HepG2 (cell line): ENCODE results near the gene DUSP9. TPM values are rescaled to one million over a fixed set of nuclear protein-coding genes. Genes with fewer than 3 reads are reported as not detected.

Source experiments
- CHD4 ChIP-seq: fragments of 200-600 bp; sonication (generic); IDR thresholded peaks from 2 replicates; pipeline ENCODE4 v1.7.0; 2017; ENCODE audit warnings: mild to moderate bottlenecking, low read length, borderline replicate concordance
- HOXA5 ChIP-seq: sonication (generic); formaldehyde crosslinking; IDR thresholded peaks from 2 replicates; pipeline ENCODE4 v1.4.0; 2020; ENCODE audit warnings: missing genetic modification reagents
- MZF1 ChIP-seq: sonication (generic); formaldehyde crosslinking; IDR thresholded peaks from 2 replicates; pipeline ENCODE4 v1.8.1; 2023; ENCODE audit warnings: mild to moderate bottlenecking, missing genetic modification reagents, borderline replicate concordance
- NPAS2 ChIP-seq: sonication (generic); formaldehyde crosslinking; IDR thresholded peaks from 2 replicates; pipeline ENCODE4 v1.8.0; 2022; ENCODE audit warnings: mild to moderate bottlenecking, missing genetic modification reagents, borderline replicate concordance
- SIX4 ChIP-seq: sonication (generic); formaldehyde crosslinking; IDR thresholded peaks from 2 replicates; pipeline ENCODE4 v1.4.0; 2020; ENCODE audit warnings: missing genetic modification reagents
- SKI ChIP-seq: fragments of 450-650 bp; IDR thresholded peaks from one replicate; pipeline ENCODE4 v1.6.1; 2018; ENCODE audit warnings: mild to moderate bottlenecking; ENCODE audit not compliant: partially characterized antibody
- SSRP1 ChIP-seq: IDR thresholded peaks from 2 replicates; pipeline ENCODE4 v1.6.1; 2016; ENCODE audit warnings: control low read depth
- U2AF2 ChIP-seq: fragments of 200-400 bp; formaldehyde crosslinking; IDR thresholded peaks from 2 replicates; pipeline ENCODE4 v1.6.1; 2017; ENCODE audit warnings: low read depth, mild to moderate bottlenecking, low read length
- ZBTB20 ChIP-seq: sonication (generic); formaldehyde crosslinking; IDR thresholded peaks from 2 replicates; pipeline ENCODE4 v1.8.1; 2023; ENCODE audit warnings: missing genetic modification reagents, low read depth, mild to moderate bottlenecking, borderline replicate concordance
- ZBTB8A ChIP-seq: sonication (generic); formaldehyde crosslinking; IDR thresholded peaks from 2 replicates; pipeline ENCODE4 v1.4.0; 2020; ENCODE audit warnings: mild to moderate bottlenecking, low read depth, missing genetic modification reagents, borderline replicate concordance
- ZNF350 ChIP-seq: sonication (generic); formaldehyde crosslinking; IDR thresholded peaks from 2 replicates; pipeline ENCODE4 v1.4.0; 2020; ENCODE audit warnings: mild to moderate bottlenecking, low read depth, missing genetic modification reagents, borderline replicate concordance
- ZNF564 ChIP-seq: sonication (generic); formaldehyde crosslinking; IDR thresholded peaks from 2 replicates; pipeline ENCODE4 v1.8.1; 2023; ENCODE audit warnings: mild to moderate bottlenecking, missing genetic modification reagents
- ZNF589 ChIP-seq: sonication (generic); formaldehyde crosslinking; conservative IDR thresholded peaks from 2 replicates; pipeline ENCODE4 v1.8.0; 2022; ENCODE audit warnings: mild to moderate bottlenecking, moderate library complexity, missing genetic modification reagents
- polyA plus RNA-seq, 8 experiments: library from polyadenylated mRNA; depleted of rRNA in 3 of 8; stranded (reverse) in 7 of 8; unstranded in 1 of 8; fragments of >200 nt; fragmentation: Illumina TruSeq in 4 of 8; extraction: Trizol in 4 of 8; gene quantifications; 2 replicates each; pipeline versions ENCODE4 v1.2.1 to v1.2.3, GENCODE V29; 2011 to 2016; ENCODE audit warnings: low read depth in 4 of 8, missing spikeins in 1 of 8, mixed read lengths in 1 of 8; ENCODE audit not compliant: insufficient read depth in 1 of 8
- total RNA-seq, 5 experiments: library from RNA; depleted of rRNA; stranded (reverse); fragments of >200 nt; fragmentation: Illumina TruSeq; extraction: Trizol; gene quantifications; 2 replicates each; pipeline ENCODE4 v1.2.3, GENCODE V29; 2016; ENCODE audit warnings: low read depth in 1 of 5
- TF ChIP-seq, protein P1 (sequence below): sonication (generic); formaldehyde crosslinking; IDR thresholded peaks from 2 replicates; pipeline ENCODE4 v1.8.0; 2022; ENCODE audit warnings: low read depth, missing genetic modification reagents
- TF ChIP-seq, protein P2 (sequence below): sonication (generic); formaldehyde crosslinking; IDR thresholded peaks from 2 replicates; pipeline ENCODE4 v1.4.0; 2020; ENCODE audit warnings: missing genetic modification reagents
- TF ChIP-seq, protein P3 (sequence below): IDR thresholded peaks from 2 replicates; pipeline ENCODE4 v1.6.1; 2018; ENCODE audit warnings: missing genetic modification reagents
- TF ChIP-seq, protein P4 (sequence below): sonication (generic); formaldehyde crosslinking; IDR thresholded peaks from 2 replicates; pipeline ENCODE4 v1.4.0; 2020; ENCODE audit warnings: mild to moderate bottlenecking, missing genetic modification reagents
- TF ChIP-seq, protein P5 (sequence below): sonication (generic); formaldehyde crosslinking; IDR thresholded peaks from 2 replicates; pipeline ENCODE4 v1.5.1; 2020; ENCODE audit warnings: missing genetic modification reagents, mild to moderate bottlenecking, borderline replicate concordance
- TF ChIP-seq, protein P6 (sequence below): sonication (generic); formaldehyde crosslinking; IDR thresholded peaks from 2 replicates; pipeline ENCODE4 v1.4.0; 2020; ENCODE audit warnings: missing genetic modification reagents

The DUSP9 gene
- total and polyA plus RNA-seq, 2 of the 13 experiments (the other 11 are each of a cell fraction or from before 2014, with no cell fraction given), result 235 to 435 TPM

DNA sequence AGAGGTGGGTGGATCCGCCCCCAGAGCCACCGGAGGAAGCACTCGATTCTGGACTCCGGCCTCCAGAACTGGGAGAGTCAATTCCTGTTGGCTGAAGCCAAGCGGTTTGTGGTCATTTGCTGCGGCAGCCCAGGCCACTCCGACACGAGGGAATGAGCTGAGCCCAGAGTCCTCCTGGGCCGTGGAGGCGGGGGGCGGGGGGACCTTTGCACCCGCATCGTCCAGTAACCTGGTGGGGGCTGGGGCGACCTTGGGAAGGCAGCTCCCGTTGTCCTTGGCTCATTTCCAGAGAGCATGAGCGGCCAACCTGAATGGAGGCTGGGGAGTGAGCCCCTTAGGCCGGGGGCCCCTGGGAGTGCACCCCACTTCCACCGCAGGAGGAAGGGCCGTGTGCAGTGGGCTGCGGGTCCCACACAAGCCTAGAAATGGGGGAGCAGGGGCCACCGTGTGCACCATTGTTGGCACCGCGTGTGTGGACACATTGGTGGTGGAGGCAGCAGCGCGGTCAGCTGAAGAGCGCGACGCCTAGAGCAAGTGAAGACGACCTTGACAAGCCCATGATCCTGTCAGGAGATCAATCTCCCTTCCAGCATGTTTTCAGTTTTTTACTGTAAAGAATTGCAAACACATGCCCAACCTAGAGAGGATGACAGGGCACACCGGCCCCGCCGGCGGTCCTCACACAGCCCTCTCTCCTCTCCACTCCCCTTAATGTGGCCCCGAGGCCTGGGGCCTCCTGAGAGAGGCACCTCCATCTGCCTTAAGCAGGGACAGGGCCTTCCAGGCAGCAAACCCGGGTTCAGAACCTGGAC lies 19.9 kb upstream of the DUSP9 start (continued):
- TF ChIP-seq, protein P1, sequence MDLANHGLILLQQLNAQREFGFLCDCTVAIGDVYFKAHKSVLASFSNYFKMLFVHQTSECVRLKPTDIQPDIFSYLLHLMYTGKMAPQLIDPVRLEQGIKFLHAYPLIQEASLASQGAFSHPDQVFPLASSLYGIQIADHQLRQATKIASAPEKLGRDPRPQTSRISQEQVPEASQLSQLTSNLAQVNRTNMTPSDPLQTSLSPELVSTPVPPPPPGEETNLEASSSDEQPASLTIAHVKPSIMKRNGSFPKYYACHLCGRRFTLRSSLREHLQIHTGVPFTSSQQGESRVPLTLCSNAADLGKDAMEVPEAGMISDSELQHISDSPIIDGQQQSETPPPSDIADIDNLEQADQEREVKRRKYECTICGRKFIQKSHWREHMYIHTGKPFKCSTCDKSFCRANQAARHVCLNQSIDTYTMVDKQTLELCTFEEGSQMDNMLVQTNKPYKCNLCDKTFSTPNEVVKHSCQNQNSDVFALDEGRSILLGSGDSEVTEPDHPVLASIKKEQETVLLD (CRISPR knock-in tag), result no peak
- peak; percentile 33; the same call in 1 of the 2 replicates for TF ChIP-seq ZNF350 (CRISPR knock-in tag)
- TF ChIP-seq MZF1 (CRISPR knock-in tag), result no peak
- no peak for TF ChIP-seq HOXA5 (CRISPR knock-in tag)
- peak; percentile 64; the same call in 1 of the 2 replicates for TF ChIP-seq ZNF589 (CRISPR knock-in tag)
- no peak for TF ChIP-seq ZBTB20 (CRISPR knock-in tag)
- TF ChIP-seq, protein P2, sequence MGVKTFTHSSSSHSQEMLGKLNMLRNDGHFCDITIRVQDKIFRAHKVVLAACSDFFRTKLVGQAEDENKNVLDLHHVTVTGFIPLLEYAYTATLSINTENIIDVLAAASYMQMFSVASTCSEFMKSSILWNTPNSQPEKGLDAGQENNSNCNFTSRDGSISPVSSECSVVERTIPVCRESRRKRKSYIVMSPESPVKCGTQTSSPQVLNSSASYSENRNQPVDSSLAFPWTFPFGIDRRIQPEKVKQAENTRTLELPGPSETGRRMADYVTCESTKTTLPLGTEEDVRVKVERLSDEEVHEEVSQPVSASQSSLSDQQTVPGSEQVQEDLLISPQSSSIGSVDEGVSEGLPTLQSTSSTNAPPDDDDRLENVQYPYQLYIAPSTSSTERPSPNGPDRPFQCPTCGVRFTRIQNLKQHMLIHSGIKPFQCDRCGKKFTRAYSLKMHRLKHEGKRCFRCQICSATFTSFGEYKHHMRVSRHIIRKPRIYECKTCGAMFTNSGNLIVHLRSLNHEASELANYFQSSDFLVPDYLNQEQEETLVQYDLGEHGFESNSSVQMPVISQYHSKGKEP (CRISPR knock-in tag), result no peak
- TF ChIP-seq SKI, result no peak
- no peak for TF ChIP-seq ZNF564 (CRISPR knock-in tag)
- TF ChIP-seq, protein P3, sequence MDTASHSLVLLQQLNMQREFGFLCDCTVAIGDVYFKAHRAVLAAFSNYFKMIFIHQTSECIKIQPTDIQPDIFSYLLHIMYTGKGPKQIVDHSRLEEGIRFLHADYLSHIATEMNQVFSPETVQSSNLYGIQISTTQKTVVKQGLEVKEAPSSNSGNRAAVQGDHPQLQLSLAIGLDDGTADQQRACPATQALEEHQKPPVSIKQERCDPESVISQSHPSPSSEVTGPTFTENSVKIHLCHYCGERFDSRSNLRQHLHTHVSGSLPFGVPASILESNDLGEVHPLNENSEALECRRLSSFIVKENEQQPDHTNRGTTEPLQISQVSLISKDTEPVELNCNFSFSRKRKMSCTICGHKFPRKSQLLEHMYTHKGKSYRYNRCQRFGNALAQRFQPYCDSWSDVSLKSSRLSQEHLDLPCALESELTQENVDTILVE (CRISPR knock-in tag), result no peak
- TF ChIP-seq ZBTB8A (CRISPR knock-in tag), result no peak
- TF ChIP-seq, protein P4, sequence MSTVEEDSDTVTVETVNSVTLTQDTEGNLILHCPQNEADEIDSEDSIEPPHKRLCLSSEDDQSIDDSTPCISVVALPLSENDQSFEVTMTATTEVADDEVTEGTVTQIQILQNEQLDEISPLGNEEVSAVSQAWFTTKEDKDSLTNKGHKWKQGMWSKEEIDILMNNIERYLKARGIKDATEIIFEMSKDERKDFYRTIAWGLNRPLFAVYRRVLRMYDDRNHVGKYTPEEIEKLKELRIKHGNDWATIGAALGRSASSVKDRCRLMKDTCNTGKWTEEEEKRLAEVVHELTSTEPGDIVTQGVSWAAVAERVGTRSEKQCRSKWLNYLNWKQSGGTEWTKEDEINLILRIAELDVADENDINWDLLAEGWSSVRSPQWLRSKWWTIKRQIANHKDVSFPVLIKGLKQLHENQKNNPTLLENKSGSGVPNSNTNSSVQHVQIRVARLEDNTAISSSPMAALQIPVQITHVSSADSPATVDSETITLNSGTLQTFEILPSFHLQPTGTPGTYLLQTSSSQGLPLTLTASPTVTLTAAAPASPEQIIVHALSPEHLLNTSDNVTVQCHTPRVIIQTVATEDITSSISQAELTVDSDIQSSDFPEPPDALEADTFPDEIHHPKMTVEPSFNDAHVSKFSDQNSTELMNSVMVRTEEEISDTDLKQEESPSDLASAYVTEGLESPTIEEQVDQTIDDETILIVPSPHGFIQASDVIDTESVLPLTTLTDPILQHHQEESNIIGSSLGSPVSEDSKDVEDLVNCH (CRISPR knock-in tag), result no peak
- TF ChIP-seq, protein P5, sequence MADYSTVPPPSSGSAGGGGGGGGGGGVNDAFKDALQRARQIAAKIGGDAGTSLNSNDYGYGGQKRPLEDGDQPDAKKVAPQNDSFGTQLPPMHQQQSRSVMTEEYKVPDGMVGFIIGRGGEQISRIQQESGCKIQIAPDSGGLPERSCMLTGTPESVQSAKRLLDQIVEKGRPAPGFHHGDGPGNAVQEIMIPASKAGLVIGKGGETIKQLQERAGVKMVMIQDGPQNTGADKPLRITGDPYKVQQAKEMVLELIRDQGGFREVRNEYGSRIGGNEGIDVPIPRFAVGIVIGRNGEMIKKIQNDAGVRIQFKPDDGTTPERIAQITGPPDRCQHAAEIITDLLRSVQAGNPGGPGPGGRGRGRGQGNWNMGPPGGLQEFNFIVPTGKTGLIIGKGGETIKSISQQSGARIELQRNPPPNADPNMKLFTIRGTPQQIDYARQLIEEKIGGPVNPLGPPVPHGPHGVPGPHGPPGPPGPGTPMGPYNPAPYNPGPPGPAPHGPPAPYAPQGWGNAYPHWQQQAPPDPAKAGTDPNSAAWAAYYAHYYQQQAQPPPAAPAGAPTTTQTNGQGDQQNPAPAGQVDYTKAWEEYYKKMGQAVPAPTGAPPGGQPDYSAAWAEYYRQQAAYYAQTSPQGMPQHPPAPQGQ (CRISPR knock-in tag), result no peak
- TF ChIP-seq CHD4, result no peak
- TF ChIP-seq NPAS2 (CRISPR knock-in tag), result no peak
- TF ChIP-seq SIX4 (CRISPR knock-in tag), result no peak
- TF ChIP-seq SSRP1 (CRISPR knock-in tag), result no peak
- TF ChIP-seq, protein P6, sequence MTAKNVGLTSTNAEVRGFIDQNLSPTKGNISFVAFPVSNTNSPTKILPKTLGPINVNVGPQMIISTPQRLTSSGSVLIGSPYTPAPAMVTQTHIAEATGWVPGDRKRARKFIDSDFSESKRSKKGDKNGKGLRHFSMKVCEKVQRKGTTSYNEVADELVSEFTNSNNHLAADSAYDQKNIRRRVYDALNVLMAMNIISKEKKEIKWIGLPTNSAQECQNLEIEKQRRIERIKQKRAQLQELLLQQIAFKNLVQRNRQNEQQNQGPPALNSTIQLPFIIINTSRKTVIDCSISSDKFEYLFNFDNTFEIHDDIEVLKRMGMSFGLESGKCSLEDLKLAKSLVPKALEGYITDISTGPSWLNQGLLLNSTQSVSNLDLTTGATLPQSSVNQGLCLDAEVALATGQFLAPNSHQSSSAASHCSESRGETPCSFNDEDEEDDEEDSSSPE, result 0 out of 2 replicates have a peak, but pooled peaks have one; percentile 25
- no peak for TF ChIP-seq U2AF2
